ENCODE measurements around the gene GRK3.

GRCh38 chr22:25745341-25746011 is 181.0 kb downstream of the GRK3 start:
- TF ChIP-seq HDAC2 (IDR thresholded peaks at IDR 0.05) (no peak), CTCF (IDR thresholded peaks at IDR 0.05 in 2 of 3, conservative IDR thresholded peaks at IDR 0.05 in 1 of 3; ENCODE audit: control insufficient read depth in 2 of 3, extremely low read depth in 1 of 3, insufficient read depth in 1 of 3, low read depth in 3 of 3, low read length in 3 of 3) (no peak), USF2 (IDR thresholded peaks at IDR 0.05; ENCODE audit: borderline replicate concordance, low read depth, low read length) (no peak), NRF1 (conservative IDR thresholded peaks at IDR 0.05; ENCODE audit: low read depth, low read length) (no peak), RAD21 (IDR thresholded peaks at IDR 0.05; ENCODE audit: insufficient read depth, low read depth, low read length) (no peak)

Data from GM12878 (cell line).